MM.1S (cell line): ENCODE results near the gene STIL.

Source experiments
- DNase-seq: peaks from one replicate; pipeline ENCODE4 v3.0.0-alpha.2; 2015
- H2AFZ ChIP-seq: fragments of 300-600 bp; sonication (generic); 2 replicates; pipeline ENCODE4 v1.6.0; 2016; ENCODE audit warnings: antibody characterized with exemption, low read length
- H3F3A ChIP-seq: fragments of 300-600 bp; sonication (generic); 2 replicates; pipeline ENCODE4 v1.6.1; 2016; ENCODE audit warnings: mild to moderate bottlenecking, antibody characterized with exemption, low read length, moderate library complexity, mixed read lengths; ENCODE audit not compliant: insufficient read depth
- H3K27ac ChIP-seq: fragments of 300-600 bp; sonication (generic); 2 replicates; pipeline ENCODE4 v1.5.1; 2016; ENCODE audit warnings: mild to moderate bottlenecking, low read length
- H3K27me3 ChIP-seq: fragments of 300-600 bp; sonication (generic); replicated peaks from 2 replicates; pipeline ENCODE4 v1.6.0; 2016; ENCODE audit warnings: low read length; ENCODE audit not compliant: insufficient read depth
- H3K36me3 ChIP-seq: fragments of 300-600 bp; sonication (generic); replicated peaks from 2 replicates; pipeline ENCODE4 v1.6.1; 2016; ENCODE audit warnings: mild to moderate bottlenecking, low read length, mixed read lengths; ENCODE audit not compliant: insufficient read depth
- H3K4me1 ChIP-seq: fragments of 300-600 bp; sonication (generic); 2 replicates; pipeline ENCODE4 v1.6.1; 2016; ENCODE audit warnings: low read length, mixed read lengths
- H3K4me2 ChIP-seq: fragments of 300-600 bp; sonication (generic); 2 replicates; pipeline ENCODE4 v1.6.0; 2016; ENCODE audit warnings: low read depth, low read length
- H3K4me3 ChIP-seq: fragments of 300-600 bp; sonication (generic); 2 replicates; pipeline ENCODE4 v1.5.1; 2016; ENCODE audit warnings: low read length, mixed read lengths
- H3K79me2 ChIP-seq: fragments of 300-600 bp; sonication (generic); 2 replicates; pipeline ENCODE4 v1.6.1; 2016; ENCODE audit warnings: mixed run types, low read length, mixed read lengths
- H3K9ac ChIP-seq: fragments of 300-600 bp; sonication (generic); 2 replicates; pipeline ENCODE4 v1.6.1; 2016; ENCODE audit warnings: low read length, mixed read lengths
- H3K9me2 ChIP-seq: fragments of 300-600 bp; sonication (generic); replicated peaks from 2 replicates; pipeline ENCODE4 v1.6.1; 2016; ENCODE audit warnings: mild to moderate bottlenecking, low read length, mixed read lengths; ENCODE audit not compliant: insufficient read depth
- H3K9me3 ChIP-seq: fragments of 300-600 bp; sonication (generic); replicated peaks from 2 replicates; pipeline ENCODE4 v1.6.1; 2016; ENCODE audit warnings: mild to moderate bottlenecking, low read length, mixed read lengths; ENCODE audit not compliant: insufficient read depth
- H4K20me1 ChIP-seq: fragments of 300-600 bp; sonication (generic); 2 replicates; pipeline ENCODE4 v1.6.1; 2016; ENCODE audit warnings: mild to moderate bottlenecking, low read length, moderate library complexity, mixed read lengths; ENCODE audit not compliant: insufficient read depth
- CTCF ChIP-seq: fragments of 300-600 bp; sonication (generic); IDR thresholded peaks from 2 replicates; pipeline ENCODE4 v1.5.1; 2016; ENCODE audit warnings: antibody characterized with exemption, low read length, mixed read lengths
- EZH2 ChIP-seq: fragments of 300-600 bp; sonication (generic); optimal IDR thresholded peaks from 2 replicates; pipeline ENCODE3; 2017; ENCODE audit warnings: low read depth, mild to moderate bottlenecking, antibody characterized with exemption, low read length, mixed read lengths
- EZH2phosphoT487 ChIP-seq: fragments of 300-600 bp; sonication (generic); IDR thresholded peaks from 2 replicates; pipeline ENCODE4 v1.6.1; 2018; ENCODE audit warnings: antibody characterized with exemption, low read length

Gene STIL

GRCh38 chr1:47224676-47225399 is 89.1 kb downstream of the STIL start:
- Histone ChIP-seq H3K27ac (no peak overlapping the region), H3K9me2 (no peaks in the 10 kb centered on the region), H3F3A (no peaks in the 10 kb centered on the region), H3K9me3 (no peaks in the 10 kb centered on the region), H4K20me1 (no peaks in the 10 kb centered on the region), H3K4me1 (no peaks in the 10 kb centered on the region), H3K4me3 (no peak overlapping the region), H2AFZ (no peak overlapping the region), H3K36me3 (no peaks in the 10 kb centered on the region), H3K9ac (no peak overlapping the region), H3K79me2 (no peaks in the 10 kb centered on the region), H3K27me3 (peaks cover 65% of the 10 kb centered on the region), H3K4me2 (no peak overlapping the region)
- no peak for DNase-seq
- TF ChIP-seq CTCF, result no peak

- TF ChIP-seq EZH2phosphoT487 (no peak), CTCF (no peak), EZH2 (no peak)
These were observed 89.8 kb downstream of the STIL start for GRCh38 chr1:47223921-47224675.

GRCh38 chr1:47223174-47223920 is 90.6 kb downstream of the STIL start:
- Histone ChIP-seq H3K4me3 (no peak overlapping the region), H3K27me3 (peaks cover 50% of the 10 kb centered on the region), H3K9me3 (no peaks in the 10 kb centered on the region), H2AFZ (no peak overlapping the region), H3K79me2 (no peaks in the 10 kb centered on the region), H3K4me1 (no peaks in the 10 kb centered on the region), H3K27ac (no peak overlapping the region), H3K9me2 (no peaks in the 10 kb centered on the region), H3K36me3 (no peaks in the 10 kb centered on the region), H3F3A (no peaks in the 10 kb centered on the region), H3K9ac (no peak overlapping the region), H4K20me1 (no peaks in the 10 kb centered on the region), H3K4me2 (no peak overlapping the region)
- TF ChIP-seq EZH2 (no peak), EZH2phosphoT487 (no peak), CTCF (no peak)
- no peak for DNase-seq

More at GRCh38 chr1:47223921-47224675, 89.8 kb downstream of the STIL start:
- Histone ChIP-seq H3K9me3 (no peaks in the 10 kb centered on the region), H3K36me3 (no peaks in the 10 kb centered on the region), H3K9me2 (no peaks in the 10 kb centered on the region), H3K4me3 (no peak overlapping the region), H3K79me2 (no peaks in the 10 kb centered on the region), H3K27me3 (peaks cover 57% of the 10 kb centered on the region), H3K9ac (no peak overlapping the region), H3F3A (no peaks in the 10 kb centered on the region), H4K20me1 (no peaks in the 10 kb centered on the region), H3K4me1 (no peaks in the 10 kb centered on the region), H3K27ac (no peak overlapping the region), H2AFZ (no peak overlapping the region), H3K4me2 (no peak overlapping the region)
- no peak for DNase-seq
